BJ (cell line): Measurements from ENCODE around the gene LTBP4. TPM values are rescaled to one million over a fixed set of nuclear protein-coding genes. Genes with fewer than 3 reads are reported as not detected.

Experiments
- CTCF ChIA-PET: fragments of 350-600 bp; formaldehyde crosslinking; extraction: SDS; loops from one replicate; lab custom pipeline; 2021; ENCODE audit warnings: antibody characterized with exemption, inconsistent platforms; lab: Yijun Ruan, JAX
- POLR2A ChIA-PET: fragments of 300-600 bp; sonication (Branson Sonifier 250); formaldehyde crosslinking; extraction: SDS; loops from one replicate; lab custom pipeline; 2021; ENCODE audit warnings: antibody characterized with exemption; lab: Charles Lee
- DNase-seq: peaks from one replicate; pipeline ENCODE4 v3.0.0-alpha.2; 2011; ENCODE audit warnings: low read depth
- H3K27me3 ChIP-seq: 2 replicates; pipeline ENCODE4 v1.6.0; 2011; ENCODE audit warnings: low read length; ENCODE audit not compliant: control insufficient read depth, insufficient read depth
- H3K36me3 ChIP-seq: 2 replicates; pipeline ENCODE4 v1.5.1; 2011; ENCODE audit warnings: low read length; ENCODE audit not compliant: control insufficient read depth, insufficient read depth
- H3K4me3 ChIP-seq: 2 replicates; pipeline ENCODE4 v1.5.1; 2011; ENCODE audit warnings: low read depth, mild to moderate bottlenecking, control low read depth, low read length
- CTCF ChIP-seq: IDR thresholded peaks from 2 replicates; pipeline ENCODE4 v1.5.1; 2011; ENCODE audit warnings: low read depth, mild to moderate bottlenecking, control low read depth, inconsistent platforms, low read length, moderate library complexity; ENCODE audit not compliant: insufficient read depth
- polyA plus RNA-seq: library from polyadenylated mRNA; depleted of rRNA; stranded (reverse); fragments of >200 nt; gene quantifications from 2 replicates; pipeline ENCODE4 v1.2.3, GENCODE V29; 2011

Gene LTBP4
- polyA plus RNA-seq, 1 experiment: 14.5 TPM

- Histone ChIP-seq H3K36me3 (no peaks in the 10 kb centered on the region), H3K4me3 (no peak overlapping the region), H3K27me3 (no peaks in the 10 kb centered on the region)
- ChIA-PET CTCF (interaction anchor here (1.0 kb wide), 1 partner anchor 23 kb away, joined by 3 read pairs; no protein-coding TSS in a partner anchor), POLR2A (no interaction called here)
- TF ChIP-seq CTCF: no peak
- DNase-seq: no peak
Observed at GRCh38 chr19:40611900-40612698, 10.9 kb downstream of the LTBP4 start.

- POLR2A ChIA-PET: no interaction called here
- no peak for TF ChIP-seq CTCF
- CTCF ChIA-PET: interaction anchor here (3.5 to 4.8 kb wide), 2 partner anchors 10 to 22 kb away, joined by 19 to 41 read pairs; no protein-coding TSS in a partner anchor
- H3K36me3 ChIP-seq: no peaks in the 10 kb centered on the region
- H3K27me3 ChIP-seq: no peaks in the 10 kb centered on the region
- peak overlapping the region; percentile 82 for H3K4me3 ChIP-seq
- no peak for DNase-seq
Observed at GRCh38 chr19:40612831-40613689, 11.9 kb downstream of the LTBP4 start.

- TF ChIP-seq CTCF: no peak
- peak; percentile 35 for DNase-seq
- POLR2A ChIA-PET: no interaction called here
- Histone ChIP-seq H3K36me3 (no peaks in the 10 kb centered on the region), H3K4me3 (peak overlapping the region; percentile 82), H3K27me3 (no peaks in the 10 kb centered on the region)
- CTCF ChIA-PET: interaction anchor here (3.5 to 4.8 kb wide), 2 partner anchors 11 to 21 kb away, joined by 19 to 41 read pairs; no protein-coding TSS in a partner anchor
Observed at GRCh38 chr19:40613690-40614621, 12.8 kb downstream of the LTBP4 start.

- Histone ChIP-seq H3K27me3 (no peaks in the 10 kb centered on the region), H3K36me3 (peaks cover 2% of the 10 kb centered on the region), H3K4me3 (peak overlapping the region; percentile 82)
- TF ChIP-seq CTCF: no peak
- ChIA-PET POLR2A (no interaction called here), CTCF (interaction anchor here (0.8 to 4.8 kb wide), 6 partner anchors 10 to 44 kb away, joined by 3 to 41 read pairs (median 4); no protein-coding TSS in a partner anchor)
- DNase-seq: peak; percentile 87
Observed at GRCh38 chr19:40614622-40615411, 13.6 kb downstream of the LTBP4 start.
